Astrocyte of the spinal cord (primary cell): ENCODE data around the gene KAZN.

Experiments
- DNase-seq: peaks from one replicate; pipeline ENCODE4 v3.0.0; 2011; ENCODE audit warnings: low read depth, low spot score
- H3K4me3 ChIP-seq: 2 replicates; pipeline ENCODE4 v1.5.1; 2011; ENCODE audit warnings: low read depth, mild to moderate bottlenecking, low read length, moderate library complexity
- CTCF ChIP-seq: IDR thresholded peaks from 2 replicates; pipeline ENCODE4 v1.5.1; 2012; ENCODE audit warnings: low read depth, mild to moderate bottlenecking, low read length, inconsistent platforms
- in situ Hi-C: cut with HindIII; loops from 2 replicates; pipeline ENCODE4 v1.10.0; 2017; ENCODE audit warnings: low sequenced_read_pairs

KAZN gene

GRCh38 chr1:15141935-15142539 lies 543.6 kb downstream of the KAZN start:
- TF ChIP-seq CTCF: no peak
- in situ Hi-C loops: loop anchor here (25.0 kb wide), 1 partner anchor 295 kb away; the partner anchor contains the start of gene CTRC
- no peak overlapping the region for H3K4me3 ChIP-seq
- DNase-seq: peak; percentile 67

- no peak overlapping the region for H3K4me3 ChIP-seq
- no peak for TF ChIP-seq CTCF
- no peak for DNase-seq
- in situ Hi-C loops: loop anchor here (25.0 kb wide), 1 partner anchor 292 kb away; the partner anchor contains the start of gene CTRC
Observed at GRCh38 chr1:15145327-15145726, 546.8 kb downstream of the KAZN start.

- TF ChIP-seq CTCF: no peak
- no peak for DNase-seq
- H3K4me3 ChIP-seq: no peak overlapping the region
- in situ Hi-C loops: loop anchor here (25.0 kb wide), 1 partner anchor 291 kb away; the partner anchor contains the start of gene CTRC
Observed at GRCh38 chr1:15146142-15146680, 547.7 kb downstream of the KAZN start.

GRCh38 chr1:15146971-15147376 lies 548.5 kb downstream of the KAZN start:
- no peak for TF ChIP-seq CTCF
- in situ Hi-C loops: loop anchor here (25.0 kb wide), 1 partner anchor 290 kb away; the partner anchor contains the start of gene CTRC
- no peak for DNase-seq
- no peak overlapping the region for H3K4me3 ChIP-seq

- DNase-seq: no peak
- in situ Hi-C loops: loop anchor here (25.0 kb wide), 1 partner anchor 289 kb away; the partner anchor contains the start of gene CTRC
- no peak overlapping the region for H3K4me3 ChIP-seq
- no peak for TF ChIP-seq CTCF
Observed at GRCh38 chr1:15148004-15148403, 549.5 kb downstream of the KAZN start.

GRCh38 chr1:15148475-15148874 lies 550.0 kb downstream of the KAZN start:
- in situ Hi-C loops: loop anchor here (25.0 kb wide), 1 partner anchor 289 kb away; the partner anchor contains the start of gene CTRC
- no peak overlapping the region for H3K4me3 ChIP-seq
- DNase-seq: no peak
- no peak for TF ChIP-seq CTCF
